ENCODE data around the gene TAS2R38. TPM values are rescaled to one million over a fixed set of nuclear protein-coding genes. Genes with fewer than 3 reads are reported as not detected.
"Not testable (repeated sequence)": the region's sequence is repeated elsewhere in the genome, so short reads cannot be mapped to it uniquely, and the experiment has no call there.

Gene TAS2R38
- polyA plus RNA-seq (2013, experiment 1 of 2; ENCODE audit: insufficient read length), result not detected
- not detected for polyA plus RNA-seq (2013, experiment 2 of 2; ENCODE audit: insufficient read length)

DNA sequence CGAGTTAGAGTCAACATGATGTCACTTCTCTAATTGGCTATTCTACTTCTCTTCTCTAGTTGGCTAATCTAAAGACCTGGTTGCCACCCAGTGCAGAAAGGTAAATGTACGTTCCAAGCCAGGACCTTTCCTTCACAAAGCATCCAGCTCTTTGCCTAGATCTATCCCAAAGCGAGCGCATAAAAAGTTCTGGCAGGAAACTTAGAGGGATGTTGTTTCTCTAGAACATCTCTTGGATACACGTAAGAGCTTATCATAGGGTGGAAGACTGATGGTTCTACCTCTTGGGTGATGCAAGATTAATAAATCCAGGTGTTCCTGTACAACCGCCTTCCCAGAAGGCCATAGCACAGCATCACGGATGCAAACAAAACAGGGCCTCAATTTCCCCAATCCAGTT is at the start of gene TAS2R38:
TAS2R38 (minus strand) TSS at position 101 of the 400 bp plus-strand sequence; CDS start at position 17, 84 bp downstream.
- DNase-seq, result no peak

DNA sequence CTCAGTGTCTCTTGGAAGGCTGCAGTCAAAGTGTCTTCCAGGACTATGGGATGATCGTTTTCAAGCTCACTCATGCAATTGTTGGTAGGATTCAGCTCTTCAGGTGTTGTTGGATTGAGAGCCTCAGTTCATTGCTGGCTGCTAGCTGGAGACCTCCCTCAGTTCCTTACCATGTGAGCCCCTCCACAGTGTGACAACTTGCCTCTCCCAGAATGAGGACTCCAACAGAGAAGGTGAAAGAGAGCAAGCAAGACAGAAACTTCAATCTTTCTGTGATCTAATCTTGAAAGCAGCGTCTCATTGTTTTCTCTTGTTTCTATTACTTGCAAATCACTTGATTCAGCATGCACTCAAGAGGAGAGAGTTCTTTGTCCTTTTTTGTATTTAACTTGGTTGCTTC is 44.6 kb upstream of the TAS2R38 start:
- no peak for DNase-seq

GRCh38 chr7:142017451-142017850 is 43.9 kb upstream of the TAS2R38 start:
- no peak for DNase-seq

- peak; percentile 53 for DNase-seq
Measured at GRCh38 chr7:142012825-142013511, 39.4 kb upstream of the TAS2R38 start.

- DNase-seq, result no peak
Measured at GRCh38 chr7:142010952-142011548, 37.5 kb upstream of the TAS2R38 start.

DNA sequence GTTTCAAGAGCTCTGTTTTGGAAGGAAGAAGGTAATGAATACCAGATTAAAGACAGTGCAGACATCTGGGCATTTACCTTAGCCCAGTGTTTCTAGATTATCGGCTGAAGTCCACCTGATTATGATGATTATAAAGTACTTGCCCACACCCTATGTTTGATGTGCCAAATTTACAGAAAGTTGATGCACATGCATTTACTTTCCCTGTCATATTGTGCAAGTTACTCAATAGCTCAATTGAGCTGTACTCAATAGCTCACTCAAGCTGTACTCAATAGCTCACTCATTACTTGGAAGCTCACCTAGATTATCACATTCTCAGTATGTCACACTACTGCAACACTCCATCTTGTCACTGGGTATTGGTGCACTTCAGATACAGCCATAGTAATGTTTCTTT is 35.6 kb upstream of the TAS2R38 start:
- DNase-seq, result no peak

DNA sequence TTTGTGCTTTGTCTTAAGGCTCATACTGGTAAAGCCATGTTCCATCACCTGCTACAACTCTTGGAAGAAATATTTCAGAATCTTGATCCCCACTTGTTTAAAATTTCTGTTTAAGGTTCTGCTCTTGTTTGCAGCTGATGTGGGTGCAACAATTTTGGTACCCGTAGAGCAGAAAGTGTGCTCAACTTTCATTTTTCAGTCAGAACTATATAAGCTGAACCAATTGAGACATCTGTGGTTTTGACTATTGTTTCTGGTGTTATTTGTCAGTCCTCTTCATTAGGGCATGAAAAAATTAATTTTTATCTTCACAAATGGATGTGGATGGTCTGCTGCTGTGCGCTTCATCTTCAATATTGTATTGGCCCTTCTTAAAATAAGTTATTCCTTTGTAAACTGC is 33.0 kb upstream of the TAS2R38 start:
- DNase-seq, result no peak

GRCh38 chr7:142002179-142002578 is 28.6 kb upstream of the TAS2R38 start:
- peak; percentile 32 for DNase-seq

GRCh38 chr7:142001163-142001874 is 27.7 kb upstream of the TAS2R38 start:
- DNase-seq, result peak; percentile 30

DNA sequence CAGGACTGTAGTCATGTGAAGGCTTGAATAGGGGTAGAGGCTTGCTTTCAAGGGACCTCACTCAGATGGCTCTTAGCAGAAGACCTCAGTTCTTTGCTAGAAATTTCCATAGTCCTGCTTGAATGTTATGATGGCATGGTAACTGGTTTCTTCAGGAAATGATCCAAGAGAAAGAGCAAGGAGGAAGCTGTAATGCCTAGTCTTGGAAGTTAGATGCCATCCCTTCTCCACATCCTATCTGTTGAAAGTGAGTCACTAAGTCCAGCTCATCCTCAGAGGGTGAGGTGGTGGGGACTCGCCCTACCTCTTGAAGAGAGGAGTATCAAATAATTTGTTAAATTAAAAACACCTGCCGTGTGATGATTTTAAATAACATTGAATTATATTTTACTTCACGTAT is 26.7 kb upstream of the TAS2R38 start:
- DNase-seq, result peak; percentile 14

GRCh38 chr7:141999058-141999623 is 25.6 kb upstream of the TAS2R38 start:
- DNase-seq, result no peak

DNA sequence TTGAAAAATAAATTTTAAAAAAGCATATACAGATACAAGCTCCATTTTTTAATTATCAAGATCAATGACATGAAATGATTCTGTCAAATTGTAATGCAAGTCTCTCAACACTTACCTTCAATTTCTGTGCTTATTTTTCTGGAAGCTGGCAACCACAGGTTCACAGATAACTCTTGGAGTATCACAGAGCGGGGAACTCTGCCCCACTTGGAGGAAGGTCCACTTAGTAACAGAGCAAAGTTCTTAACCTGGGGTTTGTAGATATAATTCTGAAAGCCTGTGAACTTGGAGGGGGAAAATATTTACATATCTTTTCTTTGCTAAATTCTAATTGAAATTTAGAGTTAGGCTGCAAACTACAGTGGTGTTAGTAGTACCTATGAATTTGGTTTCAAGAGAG is 19.8 kb upstream of the TAS2R38 start:
- DNase-seq, result no peak

GRCh38 chr7:141992688-141993087 is 19.1 kb upstream of the TAS2R38 start:
- no peak for DNase-seq

DNA sequence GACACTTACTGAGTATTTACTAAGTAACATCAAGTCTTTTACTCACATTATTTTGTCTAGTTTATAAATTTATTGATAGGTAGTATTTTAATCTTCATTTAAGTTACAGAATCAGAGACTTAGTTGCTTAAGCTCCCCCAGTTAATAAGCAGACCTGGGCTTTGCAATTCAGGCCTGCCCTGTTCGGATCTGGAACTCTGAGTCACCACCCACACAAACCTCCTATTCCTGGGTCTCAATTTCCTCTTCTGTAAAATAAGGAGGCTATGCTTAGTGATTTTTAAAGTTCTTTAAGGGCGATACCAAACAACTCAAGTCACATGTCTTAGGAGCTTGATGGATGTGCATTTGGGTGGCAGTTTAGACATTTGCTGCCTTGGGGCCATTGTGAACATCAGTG is 18.6 kb upstream of the TAS2R38 start:
- DNase-seq, result no peak

GRCh38 chr7:141991140-141991539 is 17.6 kb upstream of the TAS2R38 start:
- no peak for DNase-seq

GRCh38 chr7:141990011-141990725 is 16.6 kb upstream of the TAS2R38 start:
- DNase-seq, result no peak

- not testable (repeated sequence) for DNase-seq
Measured at GRCh38 chr7:141987803-141988202, 14.2 kb upstream of the TAS2R38 start.

DNA sequence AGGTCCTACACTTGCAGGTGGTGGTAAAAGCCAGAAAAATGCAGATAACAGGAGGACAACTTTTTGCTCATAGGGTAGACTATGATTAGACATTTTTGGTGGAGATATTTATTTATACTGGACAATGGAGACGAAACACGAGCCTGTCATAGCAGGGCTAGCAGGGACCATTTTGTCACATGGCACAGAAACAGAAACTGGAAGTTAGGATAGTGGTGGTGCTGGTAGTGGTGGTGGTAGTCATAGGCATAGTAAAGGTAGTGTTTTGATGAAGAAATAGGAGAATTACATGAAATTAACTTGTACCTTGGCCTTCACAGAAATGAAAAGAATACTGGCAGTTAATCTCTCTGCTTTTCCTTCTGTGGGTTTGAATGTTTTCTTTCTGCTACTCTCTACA is 13.3 kb upstream of the TAS2R38 start:
- no peak for DNase-seq

GRCh38 chr7:141985926-141986325 is 12.4 kb upstream of the TAS2R38 start:
- DNase-seq, result not testable (repeated sequence)

- DNase-seq, result no peak
Measured at GRCh38 chr7:141979568-141979967, 6.0 kb upstream of the TAS2R38 start.

- DNase-seq, result no peak
Measured at GRCh38 chr7:141978351-141978750, 4.8 kb upstream of the TAS2R38 start.

DNA sequence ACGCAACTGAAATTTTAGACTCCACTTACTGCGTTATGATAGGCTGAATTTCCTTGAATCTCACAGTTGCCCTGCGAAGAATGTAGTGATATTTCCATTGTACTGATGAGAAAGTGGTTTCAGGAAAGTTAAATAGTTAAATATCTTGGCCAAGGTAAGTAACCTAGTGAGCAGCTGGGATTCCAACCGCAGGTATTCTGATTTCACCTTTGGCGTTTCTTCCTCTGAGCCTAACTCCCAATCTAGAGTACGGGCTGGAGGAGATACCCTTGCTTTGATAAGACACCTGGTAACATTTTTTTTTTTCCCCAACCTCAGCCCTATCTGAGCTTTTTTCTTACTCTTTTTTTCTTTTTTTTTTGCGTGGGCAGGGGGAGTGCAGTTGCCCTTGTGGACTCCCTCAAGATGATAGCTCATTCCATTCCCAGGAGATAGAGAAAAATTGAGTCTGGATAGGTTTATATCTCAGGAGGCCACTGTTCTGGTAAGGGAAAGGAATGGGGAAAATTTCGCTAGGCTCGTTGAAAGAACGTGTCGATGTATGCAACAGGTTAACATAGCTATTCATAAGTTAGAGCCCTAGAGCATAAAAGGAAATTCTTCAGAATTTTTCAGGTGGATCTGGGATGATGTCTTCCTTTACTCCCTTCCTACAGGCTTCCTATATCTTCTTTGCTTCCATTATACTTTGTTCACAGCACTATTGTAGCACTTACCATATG is 3.1 kb upstream of the TAS2R38 start:
- no peak for DNase-seq
